Thymus (tissue), 11 donors: ENCODE data around the gene LCOR. TPM values are rescaled to one million over a fixed set of nuclear protein-coding genes. Genes with fewer than 3 reads are reported as not detected.

Experiments used
- DNase-seq, 9 donors: peaks; one replicate each; pipeline ENCODE4 v3.0.0-alpha.2; 2013; ENCODE audit warnings: low spot score in 9 of 9, low read depth in 6 of 9, missing footprints in 1 of 9
- H3K27ac ChIP-seq, 2 donors: one replicate each; pipeline ENCODE4 v1.5.1; 2013; ENCODE audit warnings: control low read depth in 1 of 2, low read depth in 1 of 2, low read length in 1 of 2, mild to moderate bottlenecking in 1 of 2, moderate library complexity in 1 of 2
- H3K27me3 ChIP-seq, 2 donors: one replicate each; pipeline ENCODE4 v1.5.1; 2013; ENCODE audit warnings: low read length in 1 of 2; ENCODE audit not compliant: control insufficient read depth in 2 of 2, insufficient read depth in 1 of 2
- H3K36me3 ChIP-seq, 2 donors: one replicate each; pipeline ENCODE4 v1.5.1; 2013; ENCODE audit warnings: low read length in 1 of 2, mild to moderate bottlenecking in 1 of 2, moderate library complexity in 1 of 2; ENCODE audit not compliant: control insufficient read depth in 2 of 2, insufficient read depth in 2 of 2
- H3K4me1 ChIP-seq, 2 donors: one replicate each; pipeline ENCODE4 v1.5.1; 2013; ENCODE audit warnings: low read length in 2 of 2; ENCODE audit not compliant: control insufficient read depth in 2 of 2, insufficient read depth in 2 of 2
- H3K4me3 ChIP-seq, 2 donors: one replicate each; pipeline ENCODE4 v1.5.1; 2013; ENCODE audit warnings: low read length in 2 of 2, control low read depth in 1 of 2, mild to moderate bottlenecking in 1 of 2
- H3K9me3 ChIP-seq, 2 donors: one replicate each; pipeline ENCODE4 v1.5.1; 2013; ENCODE audit warnings: low read length in 1 of 2, mild to moderate bottlenecking in 1 of 2; ENCODE audit not compliant: control insufficient read depth in 2 of 2, insufficient read depth in 1 of 2
- WGBS: extraction: QIAGEN DNeasy Blood & Tissue Kit; methylation state at CpG from one replicate; pipeline ENCODE4 v1.1.7; 2013; 5-methylcytosine and 5-hydroxymethylcytosine counted together
- polyA plus RNA-seq: library from polyadenylated mRNA; stranded (reverse); fragments of 200-250 nt; gene quantifications from one replicate; pipeline ENCODE4 v1.2.3, GENCODE V29; 2013
- total RNA-seq: library from RNA; stranded (reverse); fragments of 120-200 nt; gene quantifications from one replicate; pipeline ENCODE4 v1.2.4, GENCODE V29; 2013
- donor health status: healthy.

LCOR gene
- total and polyA plus RNA-seq, 2 donors: 4.5 to 10.3 TPM

GRCh38 chr10:96913906-96914305 lies 81.8 kb downstream of the LCOR start:
- peaks cover 10 to 19% of the 10 kb centered on the region in 2 donors for H3K36me3 ChIP-seq
- no peaks in the 10 kb centered on the region for H3K4me1 ChIP-seq
- H3K4me3 ChIP-seq: no peak overlapping the region
- 97% methylated on average over 5 of the region's 5 CpGs for WGBS
- DNase-seq: no peak
- H3K9me3 ChIP-seq: no peaks in the 10 kb centered on the region
- no peak overlapping the region for H3K27ac ChIP-seq
- no peaks in the 10 kb centered on the region for H3K27me3 ChIP-seq

GRCh38 chr10:96917628-96918027 lies 85.5 kb downstream of the LCOR start:
- Histone ChIP-seq H3K4me1 (no peaks in the 10 kb centered on the region), H3K9me3 (no peaks in the 10 kb centered on the region), H3K27ac (no peak overlapping the region), H3K27me3 (no peaks in the 10 kb centered on the region), H3K4me3 (no peak overlapping the region), H3K36me3 (peaks cover 13% of the 10 kb centered on the region in 2 donors)
- 96% methylated on average over 5 of the region's 5 CpGs for WGBS
- DNase-seq: no peak

GRCh38 chr10:96918214-96919002 lies 86.3 kb downstream of the LCOR start:
- Histone ChIP-seq H3K36me3 (peaks cover 13% of the 10 kb centered on the region in 2 donors), H3K4me1 (no peaks in the 10 kb centered on the region), H3K4me3 (no peak overlapping the region), H3K9me3 (no peaks in the 10 kb centered on the region), H3K27ac (no peak overlapping the region), H3K27me3 (no peaks in the 10 kb centered on the region)
- DNase-seq: no peak
- 94% methylated on average over 5 of the region's 5 CpGs for WGBS

GRCh38 chr10:96919785-96920430 lies 87.8 kb downstream of the LCOR start:
- no peaks in the 10 kb centered on the region for H3K27me3 ChIP-seq
- 94% methylated on average over 5 of the region's 5 CpGs for WGBS
- no peaks in the 10 kb centered on the region for H3K4me1 ChIP-seq
- DNase-seq: no peak
- H3K9me3 ChIP-seq: no peaks in the 10 kb centered on the region
- H3K4me3 ChIP-seq: no peak overlapping the region
- H3K27ac ChIP-seq: no peak overlapping the region
- H3K36me3 ChIP-seq: peaks cover 8 to 9% of the 10 kb centered on the region in 2 donors

GRCh38 chr10:96921655-96922054 lies 89.6 kb downstream of the LCOR start:
- peaks cover 2 to 4% of the 10 kb centered on the region in 2 donors for H3K36me3 ChIP-seq
- no peak for DNase-seq
- H3K9me3 ChIP-seq: no peaks in the 10 kb centered on the region
- no peaks in the 10 kb centered on the region for H3K27me3 ChIP-seq
- WGBS: 69% methylated on average over 4 of the region's 4 CpGs
- H3K4me1 ChIP-seq: no peaks in the 10 kb centered on the region
- H3K27ac ChIP-seq: no peak overlapping the region
- no peak overlapping the region for H3K4me3 ChIP-seq

- WGBS: 95% methylated on average over 3 of the region's 3 CpGs
- H3K36me3 ChIP-seq: peaks cover 0 to 2% of the 10 kb centered on the region in 2 donors
- H3K9me3 ChIP-seq: no peaks in the 10 kb centered on the region
- no peaks in the 10 kb centered on the region for H3K4me1 ChIP-seq
- no peak overlapping the region for H3K4me3 ChIP-seq
- no peaks in the 10 kb centered on the region for H3K27me3 ChIP-seq
- no peak overlapping the region for H3K27ac ChIP-seq
- DNase-seq: no peak
Measured at GRCh38 chr10:96922978-96923948, 91.2 kb downstream of the LCOR start.

GRCh38 chr10:96924861-96925260 lies 92.8 kb downstream of the LCOR start:
- no peak for DNase-seq
- H3K4me1 ChIP-seq: no peaks in the 10 kb centered on the region
- no peaks in the 10 kb centered on the region for H3K27me3 ChIP-seq
- H3K36me3 ChIP-seq: peaks cover 2% of the 10 kb centered on the region in 2 donors
- no peak overlapping the region for H3K4me3 ChIP-seq
- 98% methylated on average over 6 of the region's 6 CpGs for WGBS
- no peaks in the 10 kb centered on the region for H3K9me3 ChIP-seq
- no peak overlapping the region for H3K27ac ChIP-seq

- Histone ChIP-seq H3K4me3 (no peak overlapping the region), H3K9me3 (no peaks in the 10 kb centered on the region), H3K4me1 (no peaks in the 10 kb centered on the region), H3K36me3 (peaks cover under 1 to 5% of the 10 kb centered on the region in 2 donors), H3K27me3 (no peaks in the 10 kb centered on the region), H3K27ac (no peak overlapping the region)
- 86% methylated on average over 5 of the region's 5 CpGs for WGBS
- no peak for DNase-seq
Measured at GRCh38 chr10:96930469-96930868, 98.4 kb downstream of the LCOR start.
